Sigmoid colon (tissue), 4 donors: ENCODE results near the gene RAB31.

Experiments
- EP300 ChIP-seq, 4 donors: sonication (generic); formaldehyde crosslinking; IDR thresholded peaks; one replicate each; pipeline ENCODE4 v1.6.1; 2017; ENCODE audit warnings: antibody characterized with exemption in 4 of 4
- POLR2A ChIP-seq, 2 donors: fragments of 450-650 bp; IDR thresholded peaks; one replicate each; pipeline ENCODE4 v1.6.1; 2016; ENCODE audit warnings: antibody characterized with exemption in 2 of 2, mild to moderate bottlenecking in 2 of 2, moderate library complexity in 2 of 2
- POLR2AphosphoS5 ChIP-seq, 4 donors: sonication (generic); formaldehyde crosslinking; IDR thresholded peaks; one replicate each; pipeline ENCODE4 v1.6.1; 2017; ENCODE audit warnings: antibody characterized with exemption in 4 of 4
- TF ChIP-seq, protein P1 (sequence below), 4 experiments: fragments of 450-650 bp in 3 of 4; fragments of 200-600 bp in 1 of 4; IDR thresholded peaks; one replicate each; pipeline ENCODE4 v1.5.1; 2016 to 2019; ENCODE audit warnings: antibody characterized with exemption in 4 of 4, mild to moderate bottlenecking in 3 of 4, moderate library complexity in 2 of 4

DNA sequence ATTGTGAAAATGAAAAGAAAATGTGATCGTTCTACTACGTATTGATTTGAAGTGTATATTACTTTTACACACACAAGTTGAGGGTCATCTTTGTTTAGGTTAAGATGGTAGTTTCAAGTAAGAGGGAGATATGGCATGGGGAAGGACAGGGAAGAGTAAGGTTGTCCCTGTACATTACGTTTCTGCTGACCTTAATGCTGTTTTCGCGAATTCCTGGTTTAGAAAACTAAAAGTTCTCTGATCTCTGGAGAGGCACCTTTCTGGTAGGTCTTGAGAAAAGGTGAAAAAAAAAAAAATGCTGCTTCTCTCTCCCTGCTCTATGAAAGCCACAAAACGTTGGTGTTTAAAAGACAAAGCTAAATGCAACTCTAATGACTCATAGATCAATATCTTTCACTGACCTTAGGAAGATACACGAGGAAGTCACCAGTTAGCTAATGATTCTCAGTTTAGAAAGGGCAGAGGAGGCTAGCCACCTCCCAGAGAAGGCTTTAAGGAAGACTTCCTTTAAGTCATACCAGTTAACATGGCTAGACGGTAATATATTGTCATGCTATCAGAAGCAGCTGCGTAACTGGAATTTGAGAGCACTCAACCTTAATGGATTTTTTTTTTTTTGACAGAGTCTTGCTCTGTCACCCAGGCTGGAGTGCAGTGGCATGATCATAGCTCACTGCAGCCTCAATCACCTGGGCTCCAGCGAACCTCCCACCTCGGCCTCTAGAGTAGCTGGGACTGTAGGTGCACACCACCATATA is 190.9 kb downstream of the RAB31 start:
- TF ChIP-seq POLR2A (IDR thresholded peaks at IDR 0.05) (no peak), POLR2AphosphoS5 (IDR thresholded peaks at IDR 0.05) (no peak), EP300 (IDR thresholded peaks at IDR 0.05) (no peak)
- TF ChIP-seq, protein P1, sequence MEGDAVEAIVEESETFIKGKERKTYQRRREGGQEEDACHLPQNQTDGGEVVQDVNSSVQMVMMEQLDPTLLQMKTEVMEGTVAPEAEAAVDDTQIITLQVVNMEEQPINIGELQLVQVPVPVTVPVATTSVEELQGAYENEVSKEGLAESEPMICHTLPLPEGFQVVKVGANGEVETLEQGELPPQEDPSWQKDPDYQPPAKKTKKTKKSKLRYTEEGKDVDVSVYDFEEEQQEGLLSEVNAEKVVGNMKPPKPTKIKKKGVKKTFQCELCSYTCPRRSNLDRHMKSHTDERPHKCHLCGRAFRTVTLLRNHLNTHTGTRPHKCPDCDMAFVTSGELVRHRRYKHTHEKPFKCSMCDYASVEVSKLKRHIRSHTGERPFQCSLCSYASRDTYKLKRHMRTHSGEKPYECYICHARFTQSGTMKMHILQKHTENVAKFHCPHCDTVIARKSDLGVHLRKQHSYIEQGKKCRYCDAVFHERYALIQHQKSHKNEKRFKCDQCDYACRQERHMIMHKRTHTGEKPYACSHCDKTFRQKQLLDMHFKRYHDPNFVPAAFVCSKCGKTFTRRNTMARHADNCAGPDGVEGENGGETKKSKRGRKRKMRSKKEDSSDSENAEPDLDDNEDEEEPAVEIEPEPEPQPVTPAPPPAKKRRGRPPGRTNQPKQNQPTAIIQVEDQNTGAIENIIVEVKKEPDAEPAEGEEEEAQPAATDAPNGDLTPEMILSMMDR (IDR thresholded peaks at IDR 0.05) = no peak
